NCI-H1417 treated with DMSO at 0.1 percent for 48 hours (cell line): ENCODE results near the gene AQP2.
"Not testable (repeated sequence)": the region's sequence is repeated elsewhere in the genome, so short reads cannot be mapped to it uniquely, and the experiment has no call there.

Source experiments
- DNase-seq: peaks from one replicate; lab custom pipeline; 2025; lab: John Stamatoyannopoulos, UW

Gene AQP2

DNA sequence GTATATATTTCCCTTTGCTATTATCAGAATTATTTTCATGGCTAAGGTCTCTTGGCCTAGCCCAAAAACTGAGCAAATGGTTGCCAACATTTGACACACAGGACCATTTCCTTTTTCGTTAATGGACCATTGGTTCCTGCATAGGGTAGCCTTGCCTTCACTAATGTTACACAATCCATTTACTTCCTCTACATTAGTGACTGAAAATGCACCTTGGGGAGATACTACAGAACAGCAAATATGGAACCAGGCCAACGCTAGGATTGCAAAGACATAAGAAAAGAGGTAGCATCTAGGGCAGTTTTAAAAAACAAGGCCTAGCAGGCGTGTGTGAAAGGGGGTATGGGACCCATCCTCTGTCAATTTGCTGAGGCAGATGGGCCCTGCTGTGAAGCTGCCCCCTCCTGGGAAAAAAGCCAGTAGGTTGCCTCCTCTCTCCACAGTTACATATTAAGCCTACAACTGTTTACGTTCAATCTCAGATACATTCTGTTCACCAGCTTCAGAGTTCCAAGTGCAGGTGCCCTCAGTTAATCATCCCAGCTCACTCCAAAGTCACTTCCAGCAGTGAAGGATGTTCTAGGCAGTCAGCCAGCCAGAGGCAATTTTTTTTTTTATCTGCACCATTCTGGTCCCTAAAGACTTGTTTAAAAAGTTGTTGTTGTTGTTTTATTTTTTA, 37.2 kb downstream of the AQP2 start:
- DNase-seq, result no peak

DNA sequence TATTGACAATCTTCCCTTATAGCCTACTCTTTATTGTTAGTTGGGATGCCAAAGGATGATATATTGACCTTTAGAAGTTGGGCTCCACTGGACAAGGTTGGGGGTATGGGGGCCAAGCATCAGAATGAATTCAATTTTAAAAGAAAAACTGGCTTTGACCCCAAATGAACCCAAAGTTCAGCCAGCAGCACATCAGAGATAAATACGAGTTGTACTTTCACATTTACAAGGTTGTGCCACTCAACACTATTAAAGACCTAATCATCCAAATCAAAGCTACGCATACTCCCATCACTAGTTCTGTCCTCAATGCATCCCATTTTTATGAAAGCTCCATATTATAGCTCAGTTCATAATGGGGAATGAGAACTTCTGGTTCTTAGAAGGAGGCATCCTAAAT, 38.9 kb downstream of the AQP2 start:
- DNase-seq, result not testable (repeated sequence)

DNA sequence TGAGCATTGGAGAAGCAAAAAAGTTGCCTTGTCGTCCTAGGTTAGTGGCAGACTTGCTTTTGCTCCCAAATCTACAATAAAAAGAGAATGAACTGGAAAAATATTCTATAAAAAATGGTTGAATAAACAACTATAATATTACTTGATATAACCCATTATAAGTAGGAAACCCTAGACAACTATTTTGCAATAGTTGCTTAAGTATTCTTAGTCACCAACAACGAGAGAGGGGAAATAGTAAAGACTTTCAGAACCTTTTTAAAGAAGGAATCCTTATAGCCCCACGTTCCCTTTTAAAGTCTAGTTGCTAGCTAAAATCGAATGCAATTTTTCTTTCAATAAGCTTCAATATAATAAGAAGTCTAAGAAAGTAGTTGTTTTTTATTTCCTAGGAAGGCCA, 39.7 kb downstream of the AQP2 start:
- DNase-seq, result no peak

DNA sequence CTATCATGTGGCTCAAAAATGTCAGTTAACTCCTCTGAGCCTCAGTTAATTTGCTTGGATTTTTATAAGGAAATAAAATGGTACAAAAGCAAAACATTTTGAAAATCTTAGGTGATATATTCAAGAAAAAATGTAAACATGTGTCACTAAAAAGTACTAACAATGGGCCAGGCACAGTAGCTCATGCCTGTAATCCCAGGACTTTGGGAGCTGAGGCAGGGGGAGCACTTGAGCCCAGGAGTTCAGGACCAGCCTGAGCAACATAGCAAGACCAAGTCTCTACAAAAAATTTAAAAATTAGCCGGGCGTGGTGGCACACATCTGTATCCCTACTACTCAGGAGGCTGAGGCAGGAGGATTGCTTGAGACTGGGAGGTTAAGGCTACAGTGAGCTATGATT, 47.9 kb downstream of the AQP2 start:
- no peak for DNase-seq

DNA sequence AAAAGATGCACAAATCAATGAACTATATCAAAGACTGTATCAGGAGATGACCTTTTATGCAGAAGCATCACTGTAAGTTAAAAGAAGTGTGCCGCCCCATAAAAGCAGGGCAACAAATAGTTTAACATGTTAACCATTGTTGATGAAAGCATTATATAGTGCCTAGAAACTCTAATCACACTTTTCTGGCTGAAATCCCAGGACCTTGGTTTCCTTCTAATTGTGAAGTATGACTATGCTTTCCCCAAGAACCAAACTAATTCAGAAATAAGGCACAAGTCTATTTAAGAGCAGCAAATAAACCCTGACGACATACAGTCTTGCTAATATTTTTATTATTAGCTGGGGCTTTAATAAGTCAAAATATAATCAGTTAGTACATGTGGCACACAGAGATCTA, 53.1 kb downstream of the AQP2 start:
- DNase-seq, result no peak

DNA sequence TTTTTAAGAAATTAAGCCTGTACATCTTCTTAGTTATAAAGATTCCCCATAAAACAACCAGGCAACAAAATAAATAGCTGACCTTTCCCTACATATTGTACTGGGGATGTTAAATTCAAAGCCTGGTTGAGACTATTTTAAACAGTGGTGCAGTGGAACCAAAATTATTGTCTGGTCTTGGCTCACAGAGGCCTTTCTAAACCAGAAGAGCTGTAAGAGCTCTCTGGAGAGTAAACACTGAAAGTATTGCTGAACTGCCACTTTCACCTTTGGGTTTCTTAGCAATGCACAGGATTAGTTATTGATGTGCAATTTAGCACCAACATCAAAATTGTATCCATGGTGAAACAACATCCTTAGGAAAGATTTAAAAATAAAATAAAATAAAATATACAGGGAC, 54.2 kb downstream of the AQP2 start:
- DNase-seq, result no peak

DNA sequence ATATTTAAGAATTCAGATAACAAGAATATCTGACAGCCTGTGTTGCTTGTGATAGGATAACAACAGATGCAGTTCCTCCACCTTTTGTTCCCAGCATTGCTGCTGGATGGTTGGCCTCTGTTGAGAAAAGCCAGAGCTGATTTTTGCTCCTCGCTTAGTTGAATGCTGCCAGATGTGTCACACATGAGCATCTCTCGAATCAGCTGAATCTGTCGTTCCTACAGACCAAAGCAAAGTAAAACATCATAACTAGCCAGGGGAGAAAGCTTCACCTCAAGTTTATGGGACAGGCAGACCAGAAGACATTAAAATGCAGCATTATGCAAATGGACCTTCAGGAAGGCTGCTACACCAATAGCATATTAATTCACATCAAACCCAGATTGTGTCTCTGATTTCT, 54.6 kb downstream of the AQP2 start:
- no peak for DNase-seq

DNA sequence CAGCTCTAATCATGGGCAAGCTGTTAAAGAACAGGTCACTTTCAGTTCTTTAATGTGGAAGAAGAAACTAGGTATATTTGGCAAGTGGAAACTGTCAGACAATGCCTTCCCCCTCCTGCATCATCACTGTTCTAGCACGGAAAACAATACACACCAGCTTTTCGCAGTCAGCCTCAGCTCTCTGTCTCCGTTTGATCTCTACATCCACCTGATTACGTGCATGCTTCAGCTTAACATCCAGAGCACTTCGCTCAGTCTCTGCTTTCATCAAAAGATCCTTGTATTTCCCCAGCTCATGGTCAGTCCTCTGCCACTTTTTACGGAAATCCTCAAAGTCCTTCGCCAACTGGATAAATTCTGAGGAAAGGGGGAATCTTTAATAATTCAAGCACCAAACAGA, 55.7 kb downstream of the AQP2 start:
- DNase-seq, result no peak

DNA sequence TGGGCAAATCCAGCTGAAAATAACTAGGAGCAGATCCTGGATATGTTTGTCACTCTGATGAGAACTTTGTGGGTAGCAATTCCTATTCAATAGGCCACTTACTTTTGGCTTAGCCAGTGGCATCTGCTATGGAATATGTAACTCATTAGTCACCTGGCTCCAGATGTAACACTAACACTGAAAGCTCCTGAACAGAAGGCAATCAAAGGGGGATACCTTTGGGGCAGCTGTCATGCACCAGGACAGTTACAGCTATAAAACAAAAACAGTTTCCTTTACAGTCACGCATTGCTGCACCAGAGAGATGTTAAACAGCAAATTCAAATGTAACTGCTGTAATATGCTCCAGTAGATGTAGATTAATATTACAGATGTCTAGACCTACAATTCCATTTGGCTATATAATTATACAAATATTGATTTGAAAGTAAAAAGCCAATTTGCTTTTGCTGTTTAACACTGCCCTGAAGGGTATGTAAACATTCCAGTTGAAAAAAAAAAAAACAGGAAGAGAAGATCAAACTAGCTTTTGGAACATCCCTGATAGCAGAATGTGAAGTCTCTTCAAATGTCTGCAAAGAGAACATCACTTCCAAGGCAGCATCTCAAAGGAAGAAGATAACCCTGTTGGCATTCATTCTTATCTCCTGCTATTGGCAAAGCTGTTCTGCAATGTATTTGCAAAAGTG, 56.4 kb downstream of the AQP2 start:
- DNase-seq, result no peak
